ENCODE measurements around the gene USP32. TPM values are rescaled to one million over a fixed set of nuclear protein-coding genes. Genes with fewer than 3 reads are reported as not detected.
"Not testable (repeated sequence)": the region's sequence is repeated elsewhere in the genome, so short reads cannot be mapped to it uniquely, and the experiment has no call there.

USP32 gene
- polyA plus RNA-seq, 1 donor (not counting 4 experiments of a cell fraction or from before 2014, with no cell fraction given) = 37.6 TPM

DNA sequence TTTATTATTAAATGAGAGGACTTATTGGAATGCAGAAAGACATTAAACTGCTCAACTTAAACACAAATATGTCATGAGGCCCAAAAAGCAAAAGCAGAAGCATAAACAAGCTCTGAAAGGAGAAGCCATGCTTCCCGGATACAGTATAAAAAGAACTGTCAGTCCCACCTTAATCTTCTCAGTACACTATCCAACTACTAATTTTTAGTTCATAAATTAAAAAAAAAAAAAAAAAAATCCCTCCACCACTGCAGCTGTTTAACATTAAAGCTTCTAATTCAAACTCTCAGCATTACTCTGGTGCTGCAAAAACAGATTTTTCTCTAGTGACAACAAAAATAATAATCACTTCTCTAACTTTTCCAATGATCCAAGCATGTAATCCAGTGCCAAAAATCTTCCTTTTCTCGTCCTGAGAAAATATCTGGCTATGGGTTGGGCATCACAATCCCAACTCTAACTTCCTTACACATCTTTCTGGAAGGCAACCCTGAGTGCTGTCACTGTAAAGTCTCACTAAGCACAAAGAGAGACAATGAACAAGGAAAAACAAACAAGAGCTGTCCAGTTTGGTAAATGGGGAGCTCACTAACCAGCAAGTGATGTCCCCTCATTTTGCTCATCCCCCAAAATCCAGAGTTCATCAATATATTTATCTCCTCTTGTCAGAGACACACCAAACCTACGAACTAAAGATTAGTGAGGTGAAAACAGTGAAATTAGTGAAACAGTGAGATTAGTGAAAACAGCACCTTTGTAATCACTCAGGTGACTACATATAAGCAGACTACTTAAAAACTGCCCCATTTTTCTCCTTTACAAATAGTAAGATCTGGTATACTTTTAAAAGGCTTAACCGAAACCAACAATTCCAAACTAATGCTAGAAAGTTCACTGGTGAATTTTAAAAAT lies 5.5 kb downstream of the USP32 start:
- no peak for DNase-seq (ENCODE audit: low read depth, low spot score)
- Histone ChIP-seq H3K4me1 (ENCODE audit: control insufficient read depth, extremely low read depth, insufficient read depth, low read length) (peaks cover 23% of the 10 kb centered on the region), H3K79me2 (ENCODE audit: control insufficient read depth, insufficient read depth, low read length) (peaks cover 91% of the 10 kb centered on the region), H3K9me3 (ENCODE audit: control insufficient read depth, low read depth, low read length) (no peaks in the 10 kb centered on the region), H3K4me2 (ENCODE audit: control insufficient read depth, extremely low read depth, insufficient read depth, low read depth, low read length) (no peak overlapping the region), H2AFZ (ENCODE audit: control insufficient read depth, low read length) (no peak overlapping the region), H3K4me3 (ENCODE audit: control insufficient read depth in 2 of 3, extremely low read depth in 1 of 3, insufficient read depth in 2 of 3, low read depth in 1 of 3, low read length in 3 of 3) (no peak overlapping the region), H3K9ac (ENCODE audit: control insufficient read depth, extremely low read depth, insufficient read depth, low read length) (no peak overlapping the region), H3K36me3 (ENCODE audit: control insufficient read depth in 2 of 2, extremely low read depth in 1 of 2, insufficient read depth in 2 of 2, low read length in 2 of 2) (no peaks in the 10 kb centered on the region), H3K27me3 (ENCODE audit: control insufficient read depth, extremely low read depth, insufficient read depth, low read length) (no peaks in the 10 kb centered on the region), H3K27ac (ENCODE audit: control insufficient read depth, insufficient read depth, low read length) (no peak overlapping the region), H3K9me1 (ENCODE audit: control insufficient read depth, extremely low read depth, insufficient read depth, low read length) (no peaks in the 10 kb centered on the region), H4K20me1 (ENCODE audit: control insufficient read depth, extremely low read depth, insufficient read depth, low read length) (no peaks in the 10 kb centered on the region)
- dilution Hi-C loops (cut with MboI; ENCODE audit: extremely low pct_ligation_motif_present, low sequenced_read_pairs) = no loop called here
- TF ChIP-seq, protein P1, sequence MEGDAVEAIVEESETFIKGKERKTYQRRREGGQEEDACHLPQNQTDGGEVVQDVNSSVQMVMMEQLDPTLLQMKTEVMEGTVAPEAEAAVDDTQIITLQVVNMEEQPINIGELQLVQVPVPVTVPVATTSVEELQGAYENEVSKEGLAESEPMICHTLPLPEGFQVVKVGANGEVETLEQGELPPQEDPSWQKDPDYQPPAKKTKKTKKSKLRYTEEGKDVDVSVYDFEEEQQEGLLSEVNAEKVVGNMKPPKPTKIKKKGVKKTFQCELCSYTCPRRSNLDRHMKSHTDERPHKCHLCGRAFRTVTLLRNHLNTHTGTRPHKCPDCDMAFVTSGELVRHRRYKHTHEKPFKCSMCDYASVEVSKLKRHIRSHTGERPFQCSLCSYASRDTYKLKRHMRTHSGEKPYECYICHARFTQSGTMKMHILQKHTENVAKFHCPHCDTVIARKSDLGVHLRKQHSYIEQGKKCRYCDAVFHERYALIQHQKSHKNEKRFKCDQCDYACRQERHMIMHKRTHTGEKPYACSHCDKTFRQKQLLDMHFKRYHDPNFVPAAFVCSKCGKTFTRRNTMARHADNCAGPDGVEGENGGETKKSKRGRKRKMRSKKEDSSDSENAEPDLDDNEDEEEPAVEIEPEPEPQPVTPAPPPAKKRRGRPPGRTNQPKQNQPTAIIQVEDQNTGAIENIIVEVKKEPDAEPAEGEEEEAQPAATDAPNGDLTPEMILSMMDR (optimal IDR thresholded peaks at IDR 0.05 in 1 of 3, IDR thresholded peaks at IDR 0.05 in 1 of 3, conservative IDR thresholded peaks at IDR 0.05 in 1 of 3; ENCODE audit: extremely low read depth in 1 of 3, insufficient read depth in 2 of 3, low read length in 3 of 3) = no peak
- no peak for TF ChIP-seq EZH2 (IDR thresholded peaks at IDR 0.05; ENCODE audit: low read length)
- FAIRE-seq = no peak

DNA sequence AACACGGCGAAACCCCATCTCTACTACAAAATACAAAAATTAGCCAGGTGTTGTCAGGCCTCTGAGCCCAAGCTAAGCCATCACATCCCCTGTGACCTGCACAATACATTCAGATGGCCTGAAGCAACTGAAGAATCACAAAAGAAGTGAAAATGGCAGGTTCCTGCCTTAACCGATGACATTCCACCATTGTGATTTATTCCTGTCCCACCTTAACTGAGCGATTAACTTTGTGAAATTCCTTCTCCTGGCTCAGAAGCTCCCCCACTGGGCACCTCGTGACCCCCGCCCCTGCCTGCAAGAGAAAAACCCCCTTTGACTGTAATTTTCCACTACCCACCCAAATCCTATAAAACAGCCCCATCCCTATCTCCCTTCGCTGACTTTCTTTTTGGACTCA lies 7.0 kb downstream of the USP32 start:
- dilution Hi-C loops (cut with MboI; ENCODE audit: extremely low pct_ligation_motif_present, low sequenced_read_pairs); H3K36me3 ChIP-seq (ENCODE audit: control insufficient read depth in 2 of 2, extremely low read depth in 1 of 2, insufficient read depth in 2 of 2, low read length in 2 of 2); H3K4me3 ChIP-seq (ENCODE audit: control insufficient read depth in 2 of 3, extremely low read depth in 1 of 3, insufficient read depth in 2 of 3, low read depth in 1 of 3, low read length in 3 of 3); DNase-seq (ENCODE audit: low read depth, low spot score); H3K27me3 ChIP-seq (ENCODE audit: control insufficient read depth, extremely low read depth, insufficient read depth, low read length); H3K4me2 ChIP-seq (ENCODE audit: control insufficient read depth, extremely low read depth, insufficient read depth, low read depth, low read length); FAIRE-seq; H3K9me1 ChIP-seq (ENCODE audit: control insufficient read depth, extremely low read depth, insufficient read depth, low read length); H3K9ac ChIP-seq (ENCODE audit: control insufficient read depth, extremely low read depth, insufficient read depth, low read length); H2AFZ ChIP-seq (ENCODE audit: control insufficient read depth, low read length); H4K20me1 ChIP-seq (ENCODE audit: control insufficient read depth, extremely low read depth, insufficient read depth, low read length); H3K27ac ChIP-seq (ENCODE audit: control insufficient read depth, insufficient read depth, low read length); H3K9me3 ChIP-seq (ENCODE audit: control insufficient read depth, low read depth, low read length): not testable (repeated sequence)
- Histone ChIP-seq H3K79me2 (ENCODE audit: control insufficient read depth, insufficient read depth, low read length) (peaks cover 79% of the 10 kb centered on the region), H3K4me1 (ENCODE audit: control insufficient read depth, extremely low read depth, insufficient read depth, low read length) (peaks cover 17% of the 10 kb centered on the region)
